HAP-1 (cell line): ENCODE data around the gene EID2.
A peak's percentile ranks its signal among the peaks of the same experiment; 100 is the strongest.

Experiments used
- DNase-seq, 2 experiments: peaks; one replicate each; pipeline ENCODE4 v3.0.0-alpha.2; 2016 to 2020; ENCODE audit warnings: low spot score in 2 of 2
- H3K27me3 ChIP-seq: fragments of 250-450 bp; sonication (Bioruptor Pico); 2 replicates; pipeline ENCODE4 v1.5.1; 2020; ENCODE audit warnings: low read depth, mild to moderate bottlenecking, moderate library complexity
- H3K36me3 ChIP-seq: fragments of 250-450 bp; sonication (Bioruptor Pico); replicated peaks from 2 replicates; pipeline ENCODE4 v1.5.1; 2020; ENCODE audit warnings: mild to moderate bottlenecking
- H3K4me1 ChIP-seq: fragments of 250-450 bp; sonication (Bioruptor Pico); 2 replicates; pipeline ENCODE4 v1.5.1; 2020; ENCODE audit warnings: mild to moderate bottlenecking
- H3K4me3 ChIP-seq: fragments of 250-450 bp; sonication (Bioruptor Pico); 2 replicates; pipeline ENCODE4 v1.5.1; 2020; ENCODE audit warnings: mild to moderate bottlenecking, moderate library complexity
- H3K9me3 ChIP-seq: fragments of 250-450 bp; sonication (Bioruptor Pico); 2 replicates; pipeline ENCODE4 v1.5.1; 2020; ENCODE audit warnings: mild to moderate bottlenecking, moderate library complexity
- in situ Hi-C: fragments of 300-500 bp; cut with MboI; formaldehyde crosslinking; loops from 3 replicates; pipeline ENCODE4 v1.14.3; 2020; ENCODE audit warnings: low sequenced_read_pairs, inconsistent platforms, mixed read lengths

Gene EID2

DNA sequence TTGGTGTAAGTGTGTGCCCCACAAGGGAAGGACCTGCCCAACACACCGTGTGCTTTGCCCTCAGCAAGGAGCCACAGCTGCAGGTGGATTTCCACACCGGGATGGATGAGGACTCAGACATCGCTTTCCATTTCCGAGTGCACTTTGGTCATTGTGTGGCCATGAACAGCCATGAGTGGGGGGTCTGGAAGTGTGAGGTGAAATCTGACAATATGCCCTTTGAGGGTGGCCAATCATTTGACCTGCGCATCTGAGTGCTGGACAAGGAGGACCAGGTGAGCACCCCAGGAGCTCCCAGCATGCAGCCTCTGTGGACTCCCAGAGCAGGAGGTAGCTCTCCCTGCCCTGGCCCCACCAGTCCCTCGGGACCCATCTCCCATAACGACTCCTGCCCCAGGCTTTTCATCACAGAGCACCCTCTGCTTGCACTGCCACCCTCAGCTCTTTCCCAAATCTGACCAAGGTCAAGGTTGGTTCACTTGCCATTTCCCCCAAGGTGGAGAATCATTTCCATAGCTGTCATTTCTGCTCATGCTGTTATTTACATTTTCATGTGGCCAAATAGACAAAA is 13.2 kb upstream of the EID2 start:
- no peak overlapping the region for H3K4me3 ChIP-seq
- no peak for DNase-seq
- H3K27me3 ChIP-seq, result peaks cover 11% of the 10 kb centered on the region; the same call in 1 of the 2 replicates
- H3K36me3 ChIP-seq, result no peaks in the 10 kb centered on the region
- in situ Hi-C loops, result loop anchor here (10.0 kb wide), 1 partner anchor 112 kb away; no protein-coding TSS in a partner anchor
- H3K4me1 ChIP-seq, result no peaks in the 10 kb centered on the region
- no peaks in the 10 kb centered on the region for H3K9me3 ChIP-seq

DNA sequence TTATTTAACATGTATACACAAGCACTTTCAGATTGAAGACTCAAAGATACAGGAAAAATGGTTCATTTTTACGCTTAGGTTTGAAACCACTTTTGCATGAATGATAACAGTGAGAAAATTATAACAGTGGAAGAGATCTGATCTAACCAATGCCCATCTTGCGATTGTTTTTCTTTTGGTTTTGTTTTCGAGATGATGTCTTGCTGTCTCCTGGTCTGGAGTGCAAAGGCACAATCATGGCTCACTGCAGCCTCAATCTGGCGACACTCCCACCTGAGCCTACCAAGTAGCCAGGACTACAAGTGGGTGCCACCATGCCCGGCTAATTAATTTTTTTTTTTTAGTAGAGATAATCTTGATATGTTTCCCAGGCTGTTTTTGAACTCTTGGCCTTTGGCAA is 10.2 kb upstream of the EID2 start:
- Histone ChIP-seq H3K4me3 (no peak overlapping the region), H3K4me1 (no peaks in the 10 kb centered on the region), H3K27me3 (peaks cover 19% of the 10 kb centered on the region; the same call in 1 of the 2 replicates), H3K36me3 (no peaks in the 10 kb centered on the region), H3K9me3 (no peaks in the 10 kb centered on the region)
- in situ Hi-C loops, result loop anchor here (10.0 kb wide), 1 partner anchor 115 kb away; no protein-coding TSS in a partner anchor
- DNase-seq, result no peak

DNA sequence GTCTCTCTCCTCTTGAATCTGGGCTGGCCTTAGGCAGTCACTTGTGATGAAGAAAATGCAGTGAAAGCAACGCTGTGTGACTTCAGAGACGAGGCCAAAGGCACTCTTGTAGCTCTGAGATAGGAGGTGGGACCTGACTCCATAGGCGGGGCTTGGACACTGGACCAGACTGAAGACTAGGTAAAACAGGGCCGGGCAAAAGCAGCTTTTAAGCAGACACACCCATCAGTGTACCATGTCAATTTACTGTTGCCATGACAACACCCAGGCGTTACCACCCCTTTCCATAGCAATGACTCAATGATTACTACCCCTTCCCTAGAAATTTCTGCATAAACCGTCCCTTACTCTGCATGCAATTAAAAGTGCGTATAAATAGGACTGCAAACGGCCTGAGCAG is 6.6 kb upstream of the EID2 start:
- peaks cover 7% of the 10 kb centered on the region for H3K4me1 ChIP-seq
- no peaks in the 10 kb centered on the region for H3K36me3 ChIP-seq
- peaks cover 8% of the 10 kb centered on the region; the same call in 1 of the 2 replicates for H3K27me3 ChIP-seq
- H3K4me3 ChIP-seq, result no peak overlapping the region
- in situ Hi-C loops, result no loop called here
- H3K9me3 ChIP-seq, result no peaks in the 10 kb centered on the region
- DNase-seq, result peak in 1 of 2 experiments; percentile 24

DNA sequence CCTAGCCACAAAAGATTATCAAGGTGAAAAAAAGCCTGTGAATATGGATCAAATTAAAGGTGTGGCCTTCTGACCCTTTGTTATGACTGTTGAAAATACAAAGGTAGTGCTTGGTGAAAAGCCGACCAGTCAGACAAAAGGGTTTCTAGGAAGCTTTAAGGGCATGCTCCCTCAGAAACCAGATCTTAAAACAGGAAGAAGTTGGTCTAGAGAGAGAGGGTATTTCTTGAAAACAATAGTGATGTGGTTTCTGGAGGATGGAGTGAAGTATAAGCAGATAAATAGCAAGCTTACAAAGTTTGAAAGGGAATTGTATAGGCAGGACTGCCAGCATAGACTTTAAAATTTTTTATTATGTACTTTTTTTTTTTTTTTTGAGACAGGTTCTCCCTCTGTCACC is 5.0 kb upstream of the EID2 start:
- Histone ChIP-seq H3K27me3 (peaks cover 8% of the 10 kb centered on the region; the same call in 1 of the 2 replicates), H3K36me3 (no peaks in the 10 kb centered on the region)
- in situ Hi-C loops, result no loop called here

DNA sequence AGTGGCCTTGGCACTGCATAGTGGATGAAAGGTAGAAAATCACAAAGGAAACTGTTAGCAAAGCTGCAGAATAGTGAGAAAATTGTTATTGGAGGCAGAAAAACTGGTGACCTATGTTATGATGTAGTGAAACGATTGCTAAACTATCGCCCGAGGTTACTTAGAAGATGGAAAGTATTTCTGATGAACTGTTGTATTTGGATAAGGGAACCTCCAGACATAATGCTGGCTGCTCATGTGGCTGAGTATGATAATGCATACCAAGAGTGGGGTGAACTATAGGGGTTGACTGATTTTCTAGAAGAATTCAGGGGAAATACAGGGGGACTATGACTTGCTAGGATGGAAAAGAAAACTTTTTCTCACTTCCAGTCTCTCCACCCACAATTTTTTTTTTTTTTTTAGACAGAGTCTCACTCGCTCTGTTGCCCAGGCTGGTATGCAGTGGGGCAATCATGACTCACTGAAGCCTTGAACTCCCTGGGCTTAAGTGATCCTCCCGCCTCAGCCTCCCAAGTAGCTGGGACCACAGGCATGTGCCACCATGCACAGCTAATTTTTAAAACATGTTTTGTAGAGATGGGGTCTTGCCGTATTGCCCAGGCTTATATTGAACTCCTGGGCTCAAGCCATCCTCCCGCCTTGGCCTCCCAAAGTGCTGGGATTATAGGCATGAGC is 4.4 kb upstream of the EID2 start:
- in situ Hi-C loops, result no loop called here
- Histone ChIP-seq H3K9me3 (no peaks in the 10 kb centered on the region), H3K4me1 (peaks cover 12% of the 10 kb centered on the region), H3K4me3 (no peak overlapping the region), H3K27me3 (peaks cover 8% of the 10 kb centered on the region; the same call in 1 of the 2 replicates), H3K36me3 (no peaks in the 10 kb centered on the region)
- no peak for DNase-seq

More for the DNA sequence above, 5.0 kb upstream of the EID2 start:
- H3K4me3 ChIP-seq, result no peak overlapping the region
- no peak for DNase-seq
- H3K4me1 ChIP-seq, result peaks cover 12% of the 10 kb centered on the region
- no peaks in the 10 kb centered on the region for H3K9me3 ChIP-seq

DNA sequence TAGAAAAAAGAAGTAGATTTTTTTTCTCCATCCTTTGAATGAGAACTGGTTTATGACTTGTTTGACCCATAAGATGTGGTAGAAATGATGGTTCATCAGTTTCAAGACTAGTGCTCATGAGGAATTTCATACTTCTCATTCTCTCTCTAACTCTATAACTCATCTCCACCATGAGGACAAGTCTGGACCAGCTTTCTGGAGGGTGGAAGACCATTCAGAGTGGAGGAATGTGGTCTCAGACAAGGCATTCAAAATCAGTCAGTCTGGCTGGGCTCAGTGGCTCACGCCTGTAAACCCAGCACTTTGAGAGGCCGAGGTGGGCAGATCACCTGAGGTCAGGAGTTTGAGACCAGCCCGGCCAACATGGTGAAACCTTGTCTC is 3.5 kb upstream of the EID2 start:
- Histone ChIP-seq H3K36me3 (no peaks in the 10 kb centered on the region), H3K27me3 (peaks cover 8% of the 10 kb centered on the region; the same call in 1 of the 2 replicates), H3K4me1 (peaks cover 19% of the 10 kb centered on the region), H3K9me3 (no peaks in the 10 kb centered on the region), H3K4me3 (no peak overlapping the region)
- no peak for DNase-seq
- in situ Hi-C loops, result no loop called here

DNA sequence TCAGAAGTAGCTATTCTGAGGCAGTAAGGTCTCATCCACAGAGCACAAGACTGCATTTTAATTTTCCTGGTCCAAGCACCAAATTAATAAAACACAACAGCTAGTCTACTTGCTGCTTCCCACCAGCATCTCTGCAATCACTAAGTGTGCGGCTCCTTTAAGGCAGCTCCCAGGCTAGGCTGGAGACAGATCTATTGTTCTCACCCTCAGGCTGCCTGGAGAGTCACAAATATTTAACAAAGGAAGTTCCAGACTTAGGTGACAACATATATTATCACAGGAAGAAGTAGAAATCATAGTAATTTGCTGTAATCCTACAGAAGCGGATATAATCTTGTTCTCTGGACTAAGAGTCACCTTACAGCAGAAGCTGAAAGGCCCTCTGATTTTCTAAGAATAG is 2.2 kb upstream of the EID2 start:
- Histone ChIP-seq H3K4me3 (no peak overlapping the region), H3K36me3 (no peaks in the 10 kb centered on the region), H3K9me3 (no peaks in the 10 kb centered on the region), H3K27me3 (peaks cover 8% of the 10 kb centered on the region; the same call in 1 of the 2 replicates), H3K4me1 (peaks cover 23% of the 10 kb centered on the region)
- in situ Hi-C loops, result no loop called here
- DNase-seq, result peak; percentile 56 to 57

DNA sequence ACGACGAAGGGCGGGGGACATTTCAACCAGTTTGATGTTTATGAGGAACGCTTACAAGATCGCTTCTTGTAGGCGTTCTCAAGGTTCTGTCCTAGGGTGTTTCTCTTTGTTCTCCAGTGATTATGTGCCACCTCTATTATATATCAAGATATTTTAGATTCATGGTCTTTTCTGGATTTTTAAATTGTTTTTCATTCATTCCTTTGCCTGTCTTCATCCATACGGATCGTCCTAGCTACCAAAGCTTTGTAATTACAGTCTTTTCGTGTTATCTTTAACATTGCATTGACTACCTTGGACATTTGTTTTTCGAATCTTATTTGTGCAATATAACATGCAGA is 342 bp upstream of the EID2 start:
- Histone ChIP-seq H3K4me1 (peaks cover 23% of the 10 kb centered on the region), H3K27me3 (no peaks in the 10 kb centered on the region), H3K4me3 (peak overlapping the region; percentile 93), H3K9me3 (no peaks in the 10 kb centered on the region), H3K36me3 (no peaks in the 10 kb centered on the region)
- in situ Hi-C loops, result no loop called here
- no peak for DNase-seq

DNA sequence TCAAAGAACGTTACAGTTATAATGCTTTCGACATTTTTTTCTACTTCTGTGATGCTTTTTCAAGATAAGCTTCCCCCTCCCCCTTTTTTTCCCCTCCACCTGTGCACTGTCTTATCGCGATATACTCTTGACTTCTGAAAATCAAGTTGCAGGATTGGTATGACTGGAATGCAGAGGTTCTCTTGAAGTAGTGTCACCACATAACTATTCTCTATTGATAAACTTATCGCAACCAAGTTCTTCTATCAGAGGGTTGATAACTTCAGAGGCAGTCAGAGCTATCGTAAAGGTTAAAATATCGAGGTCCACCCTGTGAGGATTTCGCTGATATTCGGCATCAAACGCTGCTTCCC is 820 bp downstream of the EID2 start:
- in situ Hi-C loops, result loop anchor here (10.0 kb wide), 1 partner anchor 94 kb away; the partner anchor contains the start of gene SUPT5H
- Histone ChIP-seq H3K4me1 (peaks cover 23% of the 10 kb centered on the region), H3K36me3 (no peaks in the 10 kb centered on the region), H3K9me3 (no peaks in the 10 kb centered on the region), H3K4me3 (peak overlapping the region; percentile 93), H3K27me3 (no peaks in the 10 kb centered on the region)
- no peak for DNase-seq

DNA sequence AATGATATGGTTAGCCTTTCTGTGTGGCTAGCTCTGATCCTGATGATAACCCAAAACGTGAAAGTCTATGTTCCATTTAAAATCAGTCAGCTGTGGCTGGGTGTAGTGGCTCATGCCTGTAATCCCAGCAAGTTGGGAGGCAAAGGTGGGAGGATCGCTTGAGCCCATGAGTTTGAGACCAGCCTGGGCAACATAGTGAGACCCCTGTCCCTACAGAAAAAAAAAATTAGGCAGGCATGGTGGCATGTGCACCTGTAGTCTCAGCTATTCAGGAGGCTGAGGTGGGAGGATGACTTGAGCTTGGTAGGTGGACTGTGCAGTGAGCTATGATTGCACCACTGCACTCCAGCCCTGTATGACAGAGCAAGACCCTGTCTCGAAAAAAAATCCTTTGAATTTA is 6.2 kb downstream of the EID2 start:
- Histone ChIP-seq H3K36me3 (no peaks in the 10 kb centered on the region), H3K4me3 (no peak overlapping the region), H3K4me1 (peaks cover 14% of the 10 kb centered on the region), H3K27me3 (no peaks in the 10 kb centered on the region), H3K9me3 (no peaks in the 10 kb centered on the region)
- no peak for DNase-seq
- in situ Hi-C loops, result loop anchor here (5.0 to 10.0 kb wide), 2 partner anchors 56 to 89 kb away; partner anchors contain the start of gene SUPT5H

DNA sequence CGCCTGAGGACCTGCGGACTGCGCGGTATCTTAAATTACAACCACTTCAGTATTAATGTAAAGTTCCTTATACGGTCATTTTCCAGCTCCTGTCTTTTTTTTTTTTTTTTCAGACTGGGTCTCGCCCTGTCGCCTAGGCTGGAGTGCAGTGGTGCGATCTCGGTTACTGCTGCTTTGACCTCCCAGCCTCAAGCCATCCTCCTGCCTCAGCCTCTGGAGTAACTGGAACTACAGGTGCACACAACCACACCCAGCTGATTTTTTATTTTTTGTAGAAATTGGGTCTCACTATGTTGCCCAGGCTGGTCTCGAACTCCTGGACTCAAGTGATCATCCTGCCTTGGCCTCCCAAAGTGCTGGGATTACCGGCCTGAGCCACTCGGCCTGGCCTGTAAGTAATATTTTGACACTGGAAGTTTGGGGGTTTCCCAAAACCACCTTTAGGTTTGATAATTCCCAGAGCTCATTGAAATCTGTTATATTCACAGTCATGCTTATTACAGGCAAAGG is 6.9 kb downstream of the EID2 start:
- no peaks in the 10 kb centered on the region for H3K9me3 ChIP-seq
- no peak for DNase-seq
- H3K36me3 ChIP-seq, result no peaks in the 10 kb centered on the region
- in situ Hi-C loops, result loop anchor here (5.0 to 10.0 kb wide), 2 partner anchors 56 to 88 kb away; partner anchors contain the start of gene SUPT5H
- H3K27me3 ChIP-seq, result no peaks in the 10 kb centered on the region
- peak overlapping the region; percentile 87 for H3K4me3 ChIP-seq
- peaks cover 10% of the 10 kb centered on the region for H3K4me1 ChIP-seq

DNA sequence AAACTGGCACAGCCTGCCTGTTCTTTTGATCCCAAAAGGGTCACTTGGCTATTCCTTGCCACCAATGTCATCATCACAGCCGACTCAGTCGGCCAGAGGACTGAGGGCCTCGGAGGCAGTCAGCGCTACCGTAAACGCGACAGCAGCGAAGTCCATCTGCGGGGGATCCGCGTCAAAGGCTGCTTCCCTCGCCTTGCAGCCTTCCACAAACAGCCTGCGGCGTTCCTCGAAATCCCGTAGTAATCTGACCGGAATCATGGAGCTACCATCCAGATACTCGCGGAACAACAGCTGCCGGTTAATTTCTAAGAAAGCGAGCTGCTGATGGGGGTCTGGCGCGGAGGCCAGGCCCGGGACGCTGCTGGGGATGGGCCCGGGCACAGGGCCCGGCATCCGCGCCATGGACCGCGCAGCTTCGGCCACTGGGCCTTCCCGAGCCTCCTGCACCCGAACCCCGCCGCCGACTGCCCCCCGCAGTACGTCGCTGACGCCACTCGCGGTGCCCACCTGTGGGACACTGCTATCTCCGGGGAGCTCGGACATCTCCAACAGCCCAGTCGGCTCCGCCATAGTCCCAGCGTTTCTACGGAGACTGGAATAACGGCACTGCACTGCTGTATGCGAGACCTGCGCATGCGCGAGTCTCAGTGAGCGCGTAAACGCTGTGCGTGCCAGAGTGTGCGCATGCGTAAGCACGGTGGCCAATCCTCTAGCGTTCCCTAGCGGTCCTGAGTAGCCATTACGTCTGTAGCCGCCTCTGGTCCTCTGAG is 7.5 kb downstream of the EID2 start, which contains the start of gene EID2B:
TSS of gene EID2B (minus strand) at position 620 of the 770 bp plus-strand sequence. CDS start at position 570, 50 bp downstream.
- peaks cover 14% of the 10 kb centered on the region for H3K4me1 ChIP-seq
- H3K27me3 ChIP-seq, result no peaks in the 10 kb centered on the region
- H3K9me3 ChIP-seq, result no peaks in the 10 kb centered on the region
- H3K36me3 ChIP-seq, result no peaks in the 10 kb centered on the region
- DNase-seq, result peak; percentile 95
- in situ Hi-C loops, result loop anchor here (5.0 to 10.0 kb wide), 2 partner anchors 55 to 88 kb away; partner anchors contain the start of gene SUPT5H
- peak within 1 kb of the TSS; percentile 87 for H3K4me3 ChIP-seq

DNA sequence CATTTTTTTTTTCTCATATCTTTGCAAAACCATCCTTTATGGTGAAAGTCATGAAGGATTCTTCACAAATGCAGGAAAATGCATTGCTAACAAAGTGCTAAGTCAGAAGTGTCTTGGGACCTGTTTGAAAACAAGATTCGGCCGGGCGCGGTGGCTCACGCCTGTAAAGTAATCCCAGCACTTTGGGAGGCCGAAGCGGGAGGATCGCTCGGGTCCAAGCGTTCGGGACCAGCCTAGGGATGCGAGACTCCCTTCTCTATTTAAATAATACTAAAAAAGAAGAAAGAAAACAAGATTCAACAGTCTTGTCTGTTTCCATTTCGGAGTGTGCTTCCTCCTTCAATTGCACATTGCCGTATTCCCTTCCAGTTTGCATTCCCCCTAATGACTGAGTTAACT is 8.1 kb downstream of the EID2 start:
- Histone ChIP-seq H3K27me3 (no peaks in the 10 kb centered on the region), H3K4me3 (peak overlapping the region; percentile 87), H3K4me1 (peaks cover 17% of the 10 kb centered on the region), H3K9me3 (no peaks in the 10 kb centered on the region), H3K36me3 (no peaks in the 10 kb centered on the region)
- in situ Hi-C loops, result loop anchor here (5.0 to 10.0 kb wide), 2 partner anchors 55 to 87 kb away; partner anchors contain the start of gene SUPT5H
- DNase-seq, result peak in 1 of 2 experiments; percentile 30
